ENCODE results near the gene KIAA1614. TPM values are rescaled to one million over a fixed set of nuclear protein-coding genes. Genes with fewer than 3 reads are reported as not detected.

KIAA1614 gene
- total and polyA plus RNA-seq, 4 donors: 2.0 to 9.8 (median 5.0) TPM

GRCh38 chr1:180981596-180982387 lies 69.1 kb downstream of the KIAA1614 start:
- H3K27me3 ChIP-seq (ENCODE audit: control insufficient read depth, insufficient read depth, low read length): no peaks in the 10 kb centered on the region
- no peak overlapping the region for H3K27ac ChIP-seq (ENCODE audit: low read depth, low read length)
- H3K4me1 ChIP-seq (ENCODE audit: control insufficient read depth, insufficient read depth, low read length): peaks cover 7% of the 10 kb centered on the region
- WGBS (ENCODE audit: insufficient coverage): 28% methylated on average over 8 of the region's 11 CpGs
- H3K4me3 ChIP-seq (ENCODE audit: low read depth, low read length): no peak overlapping the region
- H3K36me3 ChIP-seq (ENCODE audit: control insufficient read depth, insufficient read depth, low read length): peaks cover 14% of the 10 kb centered on the region
- peak in 2 of 6 donors; percentile 51 to 86 for DNase-seq (ENCODE audit: low read depth in 4 of 6, low spot score in 6 of 6)
- H3K9me3 ChIP-seq (ENCODE audit: control insufficient read depth, insufficient read depth, low read length): no peaks in the 10 kb centered on the region

- Histone ChIP-seq H3K27me3 (ENCODE audit: control insufficient read depth, insufficient read depth, low read length) (no peaks in the 10 kb centered on the region), H3K9me3 (ENCODE audit: control insufficient read depth, insufficient read depth, low read length) (no peaks in the 10 kb centered on the region), H3K4me3 (ENCODE audit: low read depth, low read length) (no peak overlapping the region), H3K27ac (ENCODE audit: low read depth, low read length) (no peak overlapping the region), H3K36me3 (ENCODE audit: control insufficient read depth, insufficient read depth, low read length) (peaks cover 18% of the 10 kb centered on the region), H3K4me1 (ENCODE audit: control insufficient read depth, insufficient read depth, low read length) (peaks cover 3% of the 10 kb centered on the region)
- no CpG with 5 or more reads among the region's 1 CpG for WGBS (ENCODE audit: insufficient coverage)
- peak in 1 of 6 donors; percentile 35 for DNase-seq (ENCODE audit: low read depth in 4 of 6, low spot score in 6 of 6)
Observed at GRCh38 chr1:180982422-180982821, 69.7 kb downstream of the KIAA1614 start.

GRCh38 chr1:180988253-180988752 lies 75.6 kb downstream of the KIAA1614 start:
- Histone ChIP-seq H3K4me3 (ENCODE audit: low read depth, low read length) (no peak overlapping the region), H3K9me3 (ENCODE audit: control insufficient read depth, insufficient read depth, low read length) (no peaks in the 10 kb centered on the region), H3K36me3 (ENCODE audit: control insufficient read depth, insufficient read depth, low read length) (peaks cover 37% of the 10 kb centered on the region), H3K27me3 (ENCODE audit: control insufficient read depth, insufficient read depth, low read length) (no peaks in the 10 kb centered on the region), H3K4me1 (ENCODE audit: control insufficient read depth, insufficient read depth, low read length) (peaks cover 4% of the 10 kb centered on the region), H3K27ac (ENCODE audit: low read depth, low read length) (no peak overlapping the region)
- DNase-seq (ENCODE audit: low read depth in 4 of 6, low spot score in 6 of 6): peak in 5 of 6 donors; percentile 28 to 96 (median 51)
- 33% methylated on average over 7 of the region's 8 CpGs for WGBS (ENCODE audit: insufficient coverage)

- Histone ChIP-seq H3K4me3 (ENCODE audit: low read depth, low read length) (no peak overlapping the region), H3K27me3 (ENCODE audit: control insufficient read depth, insufficient read depth, low read length) (no peaks in the 10 kb centered on the region), H3K27ac (ENCODE audit: low read depth, low read length) (no peak overlapping the region), H3K9me3 (ENCODE audit: control insufficient read depth, insufficient read depth, low read length) (no peaks in the 10 kb centered on the region), H3K36me3 (ENCODE audit: control insufficient read depth, insufficient read depth, low read length) (peaks cover 16% of the 10 kb centered on the region), H3K4me1 (ENCODE audit: control insufficient read depth, insufficient read depth, low read length) (no peaks in the 10 kb centered on the region)
- WGBS (ENCODE audit: insufficient coverage): 78% methylated on average over 1 of the region's 3 CpGs
- DNase-seq (ENCODE audit: low read depth in 4 of 6, low spot score in 6 of 6): no peak
Observed at GRCh38 chr1:180994262-180994661, 81.6 kb downstream of the KIAA1614 start.

GRCh38 chr1:180997843-180998504 lies 85.3 kb downstream of the KIAA1614 start:
- peaks cover 5% of the 10 kb centered on the region for H3K36me3 ChIP-seq (ENCODE audit: control insufficient read depth, insufficient read depth, low read length)
- H3K9me3 ChIP-seq (ENCODE audit: control insufficient read depth, insufficient read depth, low read length): no peaks in the 10 kb centered on the region
- no CpG with 5 or more reads among the region's 4 CpGs for WGBS (ENCODE audit: insufficient coverage)
- no peak overlapping the region for H3K27ac ChIP-seq (ENCODE audit: low read depth, low read length)
- H3K27me3 ChIP-seq (ENCODE audit: control insufficient read depth, insufficient read depth, low read length): no peaks in the 10 kb centered on the region
- DNase-seq (ENCODE audit: low read depth in 4 of 6, low spot score in 6 of 6): no peak
- H3K4me1 ChIP-seq (ENCODE audit: control insufficient read depth, insufficient read depth, low read length): no peaks in the 10 kb centered on the region
- H3K4me3 ChIP-seq (ENCODE audit: low read depth, low read length): no peak overlapping the region

Other genes starting within 250 kb of the KIAA1614 start
- gene STX6, start 110.0 kb downstream of the KIAA1614 start, total RNA-seq: 10 to 100 TPM; 29.1 to 44.3 TPM
- 10 to 100 TPM; 34.0 to 39.6 TPM for gene STX6, start 110.0 kb downstream of the KIAA1614 start, polyA plus RNA-seq (ENCODE audit: insufficient read length in 2 of 2)
- gene MR1, start 121.1 kb downstream of the KIAA1614 start, total RNA-seq: 10 to 100 TPM in 1 of 2 donors, 1 to 10 TPM in 1; 7.5 to 13.7 TPM
- 1 to 10 TPM; 1.8 to 2.7 TPM for gene MR1, start 121.1 kb downstream of the KIAA1614 start, polyA plus RNA-seq (ENCODE audit: insufficient read length in 2 of 2)
- 10 to 100 TPM in 1 of 2 donors, 1 to 10 TPM in 1; 8.1 to 11.2 TPM for gene IER5, start 175.8 kb downstream of the KIAA1614 start, total RNA-seq
- 10 to 100 TPM in 1 of 2 donors, 1 to 10 TPM in 1; 9.9 to 10.4 TPM for gene IER5, start 175.8 kb downstream of the KIAA1614 start, polyA plus RNA-seq (ENCODE audit: insufficient read length in 2 of 2)